Panc1 (cell line): ENCODE measurements around the gene BIRC7.

Experiments
- SIN3A ChIP-seq: IDR thresholded peaks from 2 replicates; pipeline ENCODE4 v1.6.1; 2012; ENCODE audit warnings: low read depth, mild to moderate bottlenecking, low read length, moderate library complexity, borderline replicate concordance; ENCODE audit not compliant: insufficient read depth
- TF ChIP-seq, protein P1 (sequence below): fragments of 450-650 bp; IDR thresholded peaks from 2 replicates; pipeline ENCODE4 v1.5.1; 2017; ENCODE audit warnings: mild to moderate bottlenecking

DNA sequence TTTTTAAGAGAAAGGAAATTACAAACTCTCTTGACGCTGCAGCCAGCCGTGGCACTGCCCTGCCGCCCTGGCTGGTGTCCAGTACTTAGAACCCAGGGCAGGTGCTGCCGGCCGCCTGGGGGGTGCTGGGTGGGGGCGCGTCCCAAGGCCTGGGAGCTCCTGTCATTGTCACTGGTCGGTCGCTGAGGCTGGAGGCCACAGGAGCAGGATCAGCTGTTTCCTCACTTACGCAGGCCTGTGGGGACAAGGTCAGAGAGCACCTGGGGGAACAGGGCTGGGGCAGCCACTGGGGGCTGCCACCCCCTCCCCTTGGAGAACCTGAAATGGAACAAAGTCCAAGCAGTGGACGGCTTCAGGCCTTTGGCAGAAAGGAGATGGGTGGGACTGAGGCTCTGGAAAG, 5.6 kb downstream of the BIRC7 start:
- TF ChIP-seq, protein P1, sequence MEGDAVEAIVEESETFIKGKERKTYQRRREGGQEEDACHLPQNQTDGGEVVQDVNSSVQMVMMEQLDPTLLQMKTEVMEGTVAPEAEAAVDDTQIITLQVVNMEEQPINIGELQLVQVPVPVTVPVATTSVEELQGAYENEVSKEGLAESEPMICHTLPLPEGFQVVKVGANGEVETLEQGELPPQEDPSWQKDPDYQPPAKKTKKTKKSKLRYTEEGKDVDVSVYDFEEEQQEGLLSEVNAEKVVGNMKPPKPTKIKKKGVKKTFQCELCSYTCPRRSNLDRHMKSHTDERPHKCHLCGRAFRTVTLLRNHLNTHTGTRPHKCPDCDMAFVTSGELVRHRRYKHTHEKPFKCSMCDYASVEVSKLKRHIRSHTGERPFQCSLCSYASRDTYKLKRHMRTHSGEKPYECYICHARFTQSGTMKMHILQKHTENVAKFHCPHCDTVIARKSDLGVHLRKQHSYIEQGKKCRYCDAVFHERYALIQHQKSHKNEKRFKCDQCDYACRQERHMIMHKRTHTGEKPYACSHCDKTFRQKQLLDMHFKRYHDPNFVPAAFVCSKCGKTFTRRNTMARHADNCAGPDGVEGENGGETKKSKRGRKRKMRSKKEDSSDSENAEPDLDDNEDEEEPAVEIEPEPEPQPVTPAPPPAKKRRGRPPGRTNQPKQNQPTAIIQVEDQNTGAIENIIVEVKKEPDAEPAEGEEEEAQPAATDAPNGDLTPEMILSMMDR: no peak
- no peak for TF ChIP-seq SIN3A
